NCI-H1930 (cell line): ENCODE measurements around the gene ZNF474.

Source experiments
- DNase-seq, 2 experiments: peaks; one replicate each; lab custom pipeline; 2025; lab: John Stamatoyannopoulos, UW

ZNF474 gene

GRCh38 chr5:122118356-122118948 is 10.9 kb upstream of the ZNF474 start:
- no peak for DNase-seq

GRCh38 chr5:122119205-122119604 is 10.1 kb upstream of the ZNF474 start:
- DNase-seq = no peak

GRCh38 chr5:122120493-122120892 is 8.9 kb upstream of the ZNF474 start:
- DNase-seq = no peak

GRCh38 chr5:122120957-122121356 is 8.4 kb upstream of the ZNF474 start:
- DNase-seq = no peak

GRCh38 chr5:122121479-122122465 is 7.6 kb upstream of the ZNF474 start:
- DNase-seq = no peak

GRCh38 chr5:122124766-122125165 is 4.6 kb upstream of the ZNF474 start:
- no peak for DNase-seq

- no peak for DNase-seq
Observed at GRCh38 chr5:122126177-122126755, 3.1 kb upstream of the ZNF474 start.

GRCh38 chr5:122126756-122127321 is 2.5 kb upstream of the ZNF474 start:
- DNase-seq = no peak

GRCh38 chr5:122130152-122130551 is 806 bp downstream of the ZNF474 start:
- no peak for DNase-seq

GRCh38 chr5:122137702-122138101 is 8.4 kb downstream of the ZNF474 start:
- no peak for DNase-seq

- no peak for DNase-seq
Observed at GRCh38 chr5:122138356-122138755, 9.0 kb downstream of the ZNF474 start.

GRCh38 chr5:122140900-122141299 is 11.6 kb downstream of the ZNF474 start:
- DNase-seq = no peak

- DNase-seq = no peak
Observed at GRCh38 chr5:122141751-122142150, 12.4 kb downstream of the ZNF474 start.

GRCh38 chr5:122142480-122143164 is 13.3 kb downstream of the ZNF474 start:
- no peak for DNase-seq

GRCh38 chr5:122144236-122144635 is 14.9 kb downstream of the ZNF474 start:
- no peak for DNase-seq

- DNase-seq = no peak
Observed at GRCh38 chr5:122145906-122146305, 16.6 kb downstream of the ZNF474 start.

- no peak for DNase-seq
Observed at GRCh38 chr5:122149321-122150090, 20.2 kb downstream of the ZNF474 start.

- DNase-seq = no peak
Observed at GRCh38 chr5:122150215-122150614, 20.9 kb downstream of the ZNF474 start.

- no peak for DNase-seq
Observed at GRCh38 chr5:122151640-122152039, 22.3 kb downstream of the ZNF474 start.

GRCh38 chr5:122152266-122152900 is 23.0 kb downstream of the ZNF474 start:
- no peak for DNase-seq

- DNase-seq = no peak
Observed at GRCh38 chr5:122153230-122153629, 23.9 kb downstream of the ZNF474 start.
